HepG2 (cell line): Measurements from ENCODE around the gene OR10J1. TPM values are rescaled to one million over a fixed set of nuclear protein-coding genes. Genes with fewer than 3 reads are reported as not detected.

Experiments
- ATAC-seq: fragments of 200-7000 bp; cut with Tn5 transposase; 3 replicates; pipeline ENCODE4 v1.9.1; 2020; ENCODE audit warnings: mild to moderate bottlenecking, moderate library complexity
- BruUV-seq: library from RNA; stranded (reverse); fragments of 400-500 nt; replicated peaks from 2 replicates; lab custom pipeline; 2021; lab: Mats Ljungman, UMichigan
- CTCF ChIA-PET: fragments of 300-600 bp; formaldehyde crosslinking; extraction: SDS; loops from one replicate; lab custom pipeline; 2021; ENCODE audit warnings: low total read pairs, inconsistent platforms, low intra/inter-chr PET ratio; lab: Yijun Ruan, JAX
- POLR2A ChIA-PET: fragments of 350-600 bp; sonication (Branson Sonifier 250); formaldehyde crosslinking; loops from one replicate; lab custom pipeline; 2020; ENCODE audit warnings: antibody characterized with exemption, inconsistent platforms; lab: Yijun Ruan, JAX
- DNase-seq: peaks from one replicate; pipeline ENCODE4 v3.0.0-alpha.2; 2015; ENCODE audit warnings: low spot score
- FAIRE-seq: peaks from 3 replicates; lab custom pipeline; 2011; peaks lifted over from hg19 to GRCh38; lab: Jason Lieb, UNC
- H2AFZ ChIP-seq: one replicate; pipeline ENCODE4 v1.6.1; 2011; ENCODE audit warnings: low read length, inconsistent platforms
- H3K27ac ChIP-seq: fragments of 300-600 bp; 3 replicates; pipeline ENCODE4 v1.8.0; 2011; ENCODE audit warnings: mixed run types, mild to moderate bottlenecking, mixed read lengths, low read length, inconsistent platforms; ENCODE audit not compliant: insufficient read depth; ENCODE audit errors: extremely low read length
- H3K27me3 ChIP-seq, 2 experiments: fragments of 200-600 bp in 1 of 2; 2 replicates in 1 of 2; 3 replicates in 1 of 2; pipeline versions ENCODE4 v1.6.0 to v1.8.0; 2011; ENCODE audit warnings: low read length in 2 of 2, mild to moderate bottlenecking in 2 of 2, moderate library complexity in 2 of 2, inconsistent platforms in 1 of 2; ENCODE audit not compliant: insufficient read depth in 2 of 2, control insufficient read depth in 1 of 2
- H3K36me3 ChIP-seq, 2 experiments: fragments of 200-600 bp in 1 of 2; replicated peaks in 1 of 2; 2 replicates in 1 of 2; 3 replicates in 1 of 2; pipeline versions ENCODE4 v1.5.1 to v1.8.0; 2011; ENCODE audit warnings: low read length in 2 of 2, inconsistent platforms in 1 of 2; ENCODE audit not compliant: insufficient read depth in 2 of 2, control insufficient read depth in 1 of 2
- H3K4me1 ChIP-seq: 2 replicates; pipeline ENCODE4 v1.5.1; 2012; ENCODE audit warnings: low read length, inconsistent platforms; ENCODE audit not compliant: insufficient read depth
- H3K4me2 ChIP-seq: 2 replicates; pipeline ENCODE4 v1.6.0; 2011; ENCODE audit warnings: low read depth, low read length, inconsistent platforms
- H3K4me3 ChIP-seq, 3 experiments: fragments of 200-600 bp in 1 of 3; sonication (generic), shearing (Covaris generic) in 1 of 3; replicated peaks in 1 of 3; 2 replicates each; pipeline ENCODE4 v1.5.1; 2011 to 2016; ENCODE audit warnings: low read length in 3 of 3, inconsistent platforms in 2 of 3, low read depth in 2 of 3, mild to moderate bottlenecking in 2 of 3, control low read depth in 1 of 3, mixed read lengths in 1 of 3; ENCODE audit not compliant: insufficient read depth in 1 of 3
- H3K79me2 ChIP-seq: one replicate; pipeline ENCODE4 v1.6.1; 2011; ENCODE audit warnings: low read length, inconsistent platforms; ENCODE audit not compliant: insufficient read depth
- H3K9ac ChIP-seq: 2 replicates; pipeline ENCODE4 v1.6.0; 2011; ENCODE audit warnings: mild to moderate bottlenecking, low read depth, low read length, inconsistent platforms; ENCODE audit not compliant: insufficient read depth
- H3K9me3 ChIP-seq: 2 replicates; pipeline ENCODE4 v1.5.1; 2012; ENCODE audit warnings: mild to moderate bottlenecking, low read length
- H4K20me1 ChIP-seq: 2 replicates; pipeline ENCODE4 v1.6.0; 2011; ENCODE audit warnings: inconsistent platforms, mild to moderate bottlenecking, low read length, moderate library complexity; ENCODE audit not compliant: insufficient read depth
- KLF11 ChIP-seq: IDR thresholded peaks from 2 replicates; pipeline ENCODE4 v1.6.1; 2016; ENCODE audit warnings: missing compliant biosample characterization
- MAFF ChIP-seq: IDR thresholded peaks from 2 replicates; pipeline ENCODE4 v1.6.1; 2011; ENCODE audit warnings: low read depth, low read length, improper control_type of control experiment
- NFYB ChIP-seq: sonication (generic); formaldehyde crosslinking; IDR thresholded peaks from 2 replicates; pipeline ENCODE4 v1.4.0; 2020; ENCODE audit warnings: missing genetic modification reagents
- TIGD3 ChIP-seq: sonication (generic); formaldehyde crosslinking; IDR thresholded peaks from 2 replicates; pipeline ENCODE4 v1.5.1; 2020; ENCODE audit warnings: mild to moderate bottlenecking, missing genetic modification reagents, borderline replicate concordance
- TSC22D2 ChIP-seq: sonication (generic); formaldehyde crosslinking; IDR thresholded peaks from 2 replicates; pipeline ENCODE4 v1.5.1; 2020; ENCODE audit warnings: missing genetic modification reagents, mild to moderate bottlenecking, borderline replicate concordance
- ZBTB44 ChIP-seq: sonication (generic); formaldehyde crosslinking; IDR thresholded peaks from 2 replicates; pipeline ENCODE4 v1.4.0; 2020; ENCODE audit warnings: missing genetic modification reagents
- ZFP82 ChIP-seq: sonication (generic); formaldehyde crosslinking; IDR thresholded peaks from 2 replicates; pipeline ENCODE4 v1.5.1; 2020; ENCODE audit warnings: mild to moderate bottlenecking, missing genetic modification reagents, borderline replicate concordance
- WGBS: methylation state at CpG from one replicate; pipeline ENCODE4 v1.1.6; 2017; ENCODE audit warnings: low lambda C conversion rate; 5-methylcytosine and 5-hydroxymethylcytosine counted together
- in situ Hi-C: cut with HindIII; loops from 2 replicates; pipeline ENCODE4 v1.10.0; 2017; ENCODE audit warnings: low pct_unique_long_range_greater_than_20kb; ENCODE audit not compliant: extremely low pct_ligation_motif_present
- intact Hi-C: fragments of 100-400 bp; cut with micrococcal nuclease; formaldehyde crosslinking; loops from one replicate; pipeline ENCODE4 v1.10.0; 2022; ENCODE audit not compliant: unreplicated experiment
- polyA plus RNA-seq, 8 experiments: library from polyadenylated mRNA; depleted of rRNA in 3 of 8; stranded (reverse) in 7 of 8; unstranded in 1 of 8; fragments of >200 nt; fragmentation: Illumina TruSeq in 4 of 8; extraction: Trizol in 4 of 8; gene quantifications; 2 replicates each; pipeline versions ENCODE4 v1.2.1 to v1.2.3, GENCODE V29; 2011 to 2016; ENCODE audit warnings: low read depth in 4 of 8, missing spikeins in 1 of 8, mixed read lengths in 1 of 8; ENCODE audit not compliant: insufficient read depth in 1 of 8
- total RNA-seq, 5 experiments: library from RNA; depleted of rRNA; stranded (reverse); fragments of >200 nt; fragmentation: Illumina TruSeq; extraction: Trizol; gene quantifications; 2 replicates each; pipeline ENCODE4 v1.2.3, GENCODE V29; 2016; ENCODE audit warnings: low read depth in 1 of 5
- TF ChIP-seq, protein P1 (sequence below): sonication (generic); formaldehyde crosslinking; IDR thresholded peaks from 2 replicates; pipeline ENCODE4 v1.4.0; 2020; ENCODE audit warnings: missing genetic modification reagents, borderline replicate concordance
- TF ChIP-seq, protein P2 (sequence below): fragments of 450-650 bp; IDR thresholded peaks from 2 replicates; pipeline ENCODE4 v1.6.1; 2017
- TF ChIP-seq, protein P3 (sequence below): sonication (generic); formaldehyde crosslinking; IDR thresholded peaks from 2 replicates; pipeline ENCODE4 v1.4.0; 2020; ENCODE audit warnings: missing genetic modification reagents

Gene OR10J1
- total and polyA plus RNA-seq, 2 of the 13 experiments (the other 11 are each of a cell fraction or from before 2014, with no cell fraction given) = not detected

DNA sequence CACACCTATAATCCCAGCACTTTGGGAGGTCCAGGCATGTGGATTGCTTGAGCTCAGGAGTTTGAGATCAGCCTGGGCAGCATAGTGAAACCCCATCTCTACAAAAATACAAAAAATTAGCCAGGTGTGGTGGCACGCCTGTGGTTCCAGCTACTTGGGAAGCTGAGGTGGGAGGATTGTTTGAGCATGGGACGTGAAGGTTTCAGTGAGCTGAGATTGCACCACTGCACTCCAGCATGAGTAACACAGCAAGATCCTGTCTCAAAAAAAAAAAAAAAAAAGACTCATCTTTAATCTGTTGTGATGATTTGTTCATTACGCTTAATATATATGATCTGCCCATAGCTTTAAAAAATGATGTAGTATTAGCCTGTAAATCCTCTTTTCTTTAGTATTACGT is 44.0 kb downstream of the OR10J1 start:
- in situ Hi-C loops (no loop called here), intact Hi-C loops (no loop called here)
- Histone ChIP-seq H3K4me1 (no peaks in the 10 kb centered on the region), H3K4me3 (no peak overlapping the region), H4K20me1 (no peaks in the 10 kb centered on the region), H2AFZ (no peak overlapping the region), H3K79me2 (no peaks in the 10 kb centered on the region), H3K4me2 (no peak overlapping the region), H3K9me3 (peaks cover 92% of the 10 kb centered on the region), H3K9ac (no peak overlapping the region), H3K27me3 (no peaks in the 10 kb centered on the region), H3K27ac (no peak overlapping the region), H3K36me3 (no peaks in the 10 kb centered on the region)
- 37% methylated on average over 4 of the region's 4 CpGs for WGBS
- BruUV-seq = no TSS peak
- TF ChIP-seq TIGD3 (CRISPR knock-in tag) (no peak), MAFF (no peak), NFYB (no peak), KLF11 (CRISPR knock-in tag) (no peak), ZBTB44 (CRISPR knock-in tag) (no peak), ZFP82 (CRISPR knock-in tag) (no peak), TSC22D2 (no peak)
- TF ChIP-seq, protein P1, sequence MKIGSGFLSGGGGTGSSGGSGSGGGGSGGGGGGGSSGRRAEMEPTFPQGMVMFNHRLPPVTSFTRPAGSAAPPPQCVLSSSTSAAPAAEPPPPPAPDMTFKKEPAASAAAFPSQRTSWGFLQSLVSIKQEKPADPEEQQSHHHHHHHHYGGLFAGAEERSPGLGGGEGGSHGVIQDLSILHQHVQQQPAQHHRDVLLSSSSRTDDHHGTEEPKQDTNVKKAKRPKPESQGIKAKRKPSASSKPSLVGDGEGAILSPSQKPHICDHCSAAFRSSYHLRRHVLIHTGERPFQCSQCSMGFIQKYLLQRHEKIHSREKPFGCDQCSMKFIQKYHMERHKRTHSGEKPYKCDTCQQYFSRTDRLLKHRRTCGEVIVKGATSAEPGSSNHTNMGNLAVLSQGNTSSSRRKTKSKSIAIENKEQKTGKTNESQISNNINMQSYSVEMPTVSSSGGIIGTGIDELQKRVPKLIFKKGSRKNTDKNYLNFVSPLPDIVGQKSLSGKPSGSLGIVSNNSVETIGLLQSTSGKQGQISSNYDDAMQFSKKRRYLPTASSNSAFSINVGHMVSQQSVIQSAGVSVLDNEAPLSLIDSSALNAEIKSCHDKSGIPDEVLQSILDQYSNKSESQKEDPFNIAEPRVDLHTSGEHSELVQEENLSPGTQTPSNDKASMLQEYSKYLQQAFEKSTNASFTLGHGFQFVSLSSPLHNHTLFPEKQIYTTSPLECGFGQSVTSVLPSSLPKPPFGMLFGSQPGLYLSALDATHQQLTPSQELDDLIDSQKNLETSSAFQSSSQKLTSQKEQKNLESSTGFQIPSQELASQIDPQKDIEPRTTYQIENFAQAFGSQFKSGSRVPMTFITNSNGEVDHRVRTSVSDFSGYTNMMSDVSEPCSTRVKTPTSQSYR (CRISPR knock-in tag) = no peak
- TF ChIP-seq, protein P2, sequence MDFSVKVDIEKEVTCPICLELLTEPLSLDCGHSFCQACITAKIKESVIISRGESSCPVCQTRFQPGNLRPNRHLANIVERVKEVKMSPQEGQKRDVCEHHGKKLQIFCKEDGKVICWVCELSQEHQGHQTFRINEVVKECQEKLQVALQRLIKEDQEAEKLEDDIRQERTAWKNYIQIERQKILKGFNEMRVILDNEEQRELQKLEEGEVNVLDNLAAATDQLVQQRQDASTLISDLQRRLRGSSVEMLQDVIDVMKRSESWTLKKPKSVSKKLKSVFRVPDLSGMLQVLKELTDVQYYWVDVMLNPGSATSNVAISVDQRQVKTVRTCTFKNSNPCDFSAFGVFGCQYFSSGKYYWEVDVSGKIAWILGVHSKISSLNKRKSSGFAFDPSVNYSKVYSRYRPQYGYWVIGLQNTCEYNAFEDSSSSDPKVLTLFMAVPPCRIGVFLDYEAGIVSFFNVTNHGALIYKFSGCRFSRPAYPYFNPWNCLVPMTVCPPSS = no peak
- TF ChIP-seq, protein P3, sequence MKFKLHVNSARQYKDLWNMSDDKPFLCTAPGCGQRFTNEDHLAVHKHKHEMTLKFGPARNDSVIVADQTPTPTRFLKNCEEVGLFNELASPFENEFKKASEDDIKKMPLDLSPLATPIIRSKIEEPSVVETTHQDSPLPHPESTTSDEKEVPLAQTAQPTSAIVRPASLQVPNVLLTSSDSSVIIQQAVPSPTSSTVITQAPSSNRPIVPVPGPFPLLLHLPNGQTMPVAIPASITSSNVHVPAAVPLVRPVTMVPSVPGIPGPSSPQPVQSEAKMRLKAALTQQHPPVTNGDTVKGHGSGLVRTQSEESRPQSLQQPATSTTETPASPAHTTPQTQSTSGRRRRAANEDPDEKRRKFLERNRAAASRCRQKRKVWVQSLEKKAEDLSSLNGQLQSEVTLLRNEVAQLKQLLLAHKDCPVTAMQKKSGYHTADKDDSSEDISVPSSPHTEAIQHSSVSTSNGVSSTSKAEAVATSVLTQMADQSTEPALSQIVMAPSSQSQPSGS (CRISPR knock-in tag) = no peak
- POLR2A ChIA-PET = no interaction called here
- no peak for DNase-seq
- no peak for FAIRE-seq
- CTCF ChIA-PET = no interaction called here
- no peak for ATAC-seq
